CD8-positive, alpha-beta memory T cell (primary cell): Measurements from ENCODE around the gene DSCAM. TPM values are rescaled to one million over a fixed set of nuclear protein-coding genes. Genes with fewer than 3 reads are reported as not detected.

Experiments used
- CTCF ChIA-PET: fragments of 350-600 bp; sonication (Branson Sonifier 250); formaldehyde crosslinking; loops from one replicate; lab custom pipeline; 2021; ENCODE audit warnings: antibody characterized with exemption; lab: Charles Lee
- POLR2A ChIA-PET: fragments of 350-600 bp; sonication (Branson Sonifier 250); formaldehyde crosslinking; loops from one replicate; lab custom pipeline; 2021; ENCODE audit warnings: antibody characterized with exemption; lab: Charles Lee
- DNase-seq, 5 donors: peaks; one replicate each; pipeline versions ENCODE4 v3.0.0 to v3.0.0-alpha.2; 2020 to 2022; ENCODE audit warnings: mixed read lengths in 1 of 5
- H3K27ac ChIP-seq: one replicate; pipeline ENCODE4 v1.7.0; 2013; ENCODE audit warnings: low read depth, mild to moderate bottlenecking, low read length, moderate library complexity
- H3K27me3 ChIP-seq: 2 replicates; pipeline ENCODE4 v1.7.0; 2013; ENCODE audit warnings: low read length, mild to moderate bottlenecking; ENCODE audit not compliant: insufficient read depth, poor library complexity, severe bottlenecking
- H3K36me3 ChIP-seq: 2 replicates; pipeline ENCODE4 v1.7.0; 2013; ENCODE audit warnings: mild to moderate bottlenecking, low read length, moderate library complexity; ENCODE audit not compliant: insufficient read depth
- H3K4me1 ChIP-seq: 2 replicates; pipeline ENCODE4 v1.7.0; 2013; ENCODE audit warnings: mild to moderate bottlenecking, low read length, moderate library complexity; ENCODE audit not compliant: insufficient read depth
- H3K4me3 ChIP-seq: 2 replicates; pipeline ENCODE4 v1.7.0; 2013; ENCODE audit warnings: mild to moderate bottlenecking, low read length
- H3K9me3 ChIP-seq: 2 replicates; pipeline ENCODE4 v1.7.0; 2013; ENCODE audit warnings: mild to moderate bottlenecking, low read length
- H3K27ac Mint-ChIP-seq, 8 donors: one replicate each; pipeline ENCODE4 v1.8.0; 2020 to 2021; ENCODE audit warnings: mixed read lengths in 8 of 8, mild to moderate bottlenecking in 6 of 8, inconsistent platforms in 3 of 8, moderate library complexity in 3 of 8
- H3K27me3 Mint-ChIP-seq, 2 donors: one replicate each; pipeline ENCODE4 v1.8.0; 2020 to 2021; ENCODE audit warnings: mixed read lengths in 2 of 2, mild to moderate bottlenecking in 1 of 2, moderate library complexity in 1 of 2
- H3K36me3 Mint-ChIP-seq, 3 donors: one replicate each; pipeline ENCODE4 v1.8.0; 2020 to 2021; ENCODE audit warnings: mixed read lengths in 3 of 3, inconsistent platforms in 1 of 3, mild to moderate bottlenecking in 1 of 3
- H3K4me1 Mint-ChIP-seq, 3 donors: one replicate each; pipeline ENCODE4 v1.8.0; 2020 to 2021; ENCODE audit warnings: mixed read lengths in 3 of 3, inconsistent platforms in 1 of 3, mild to moderate bottlenecking in 1 of 3
- H3K4me3 Mint-ChIP-seq, 7 donors: one replicate each; pipeline ENCODE4 v1.8.0; 2020 to 2021; ENCODE audit warnings: mixed read lengths in 7 of 7, mild to moderate bottlenecking in 6 of 7, moderate library complexity in 4 of 7, inconsistent platforms in 2 of 7
- H3K9me3 Mint-ChIP-seq, 5 donors: one replicate each; pipeline ENCODE4 v1.8.0; 2020 to 2022; ENCODE audit warnings: mixed read lengths in 5 of 5, mild to moderate bottlenecking in 3 of 5, moderate library complexity in 2 of 5, inconsistent platforms in 1 of 5
- polyA plus RNA-seq: library from polyadenylated mRNA; unstranded; fragments of 300-500 nt; fragmentation: Illumina TruSeq; gene quantifications from one replicate; pipeline ENCODE4 v1.2.3, GENCODE V29; 2021
- total RNA-seq, 2 experiments: library from RNA; stranded (reverse); gene quantifications; one replicate each; pipeline ENCODE4 v1.2.3, GENCODE V29; 2021

The DSCAM gene
- total and polyA plus RNA-seq, 3 experiments from 2014 or later, result not detected

DNA sequence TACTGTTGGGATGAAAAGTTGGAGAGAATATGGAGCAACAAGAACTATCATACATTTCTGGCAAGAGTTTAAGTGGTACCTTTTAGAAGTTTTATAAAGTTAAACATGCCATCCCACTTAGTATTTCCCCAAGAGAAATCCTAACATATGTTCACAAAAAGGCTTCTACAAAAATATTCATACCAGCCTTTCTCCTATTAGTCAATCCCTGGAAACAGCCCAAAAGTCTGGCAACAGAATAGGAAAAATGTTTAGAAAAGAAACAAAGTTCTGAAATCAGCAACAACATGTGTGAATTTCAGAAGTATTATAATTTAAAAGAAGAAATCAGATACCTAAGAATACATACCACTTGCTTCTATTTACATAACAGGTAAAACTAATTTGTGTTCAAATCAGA is 271.0 kb downstream of the DSCAM start:
- Histone ChIP-seq H3K4me3 (no peak overlapping the region), H3K36me3 (no peaks in the 10 kb centered on the region), H3K4me1 (no peaks in the 10 kb centered on the region), H3K27ac (no peak overlapping the region), H3K27me3 (no peaks in the 10 kb centered on the region), H3K9me3 (no peaks in the 10 kb centered on the region)
- Mint-ChIP-seq H3K36me3 (no peaks in the 10 kb centered on the region), H3K27ac (no peak overlapping the region), H3K4me3 (no peak overlapping the region), H3K4me1 (no peaks in the 10 kb centered on the region), H3K27me3 (no peaks in the 10 kb centered on the region), H3K9me3 (peaks cover 4 to 10% (median 8%) of the 10 kb centered on the region in 5 donors)
- DNase-seq, result no peak
- POLR2A ChIA-PET, result no interaction called here
- CTCF ChIA-PET, result no interaction called here

DNA sequence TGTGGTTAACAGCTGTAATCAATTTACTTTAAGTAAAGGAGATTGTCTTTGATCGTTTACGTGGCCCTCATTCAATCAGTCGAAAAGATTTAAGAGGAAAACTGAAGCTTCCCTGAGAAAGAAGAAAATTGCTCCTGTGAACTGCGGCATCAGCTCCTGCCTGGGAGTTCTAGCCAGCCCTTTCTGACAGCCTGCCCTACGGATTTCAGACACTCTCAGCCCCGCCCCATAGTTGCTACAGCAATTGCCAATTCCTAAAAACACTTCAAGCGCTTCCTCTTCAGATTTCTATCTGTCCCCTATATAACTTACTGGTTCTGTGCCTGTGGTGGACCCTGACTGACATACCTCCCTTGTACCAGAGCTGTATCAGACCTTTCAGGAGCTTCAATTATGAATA is 277.6 kb downstream of the DSCAM start:
- Histone ChIP-seq H3K4me3 (no peak overlapping the region), H3K36me3 (no peaks in the 10 kb centered on the region), H3K9me3 (no peaks in the 10 kb centered on the region), H3K27me3 (no peaks in the 10 kb centered on the region), H3K4me1 (no peaks in the 10 kb centered on the region), H3K27ac (no peak overlapping the region)
- Mint-ChIP-seq H3K4me1 (no peaks in the 10 kb centered on the region), H3K27me3 (no peaks in the 10 kb centered on the region), H3K9me3 (peaks cover 0 to 23% (median 5%) of the 10 kb centered on the region in 5 donors), H3K36me3 (no peaks in the 10 kb centered on the region), H3K27ac (no peak overlapping the region), H3K4me3 (no peak overlapping the region)
- no peak for DNase-seq
- ChIA-PET CTCF (no interaction called here), POLR2A (no interaction called here)

DNA sequence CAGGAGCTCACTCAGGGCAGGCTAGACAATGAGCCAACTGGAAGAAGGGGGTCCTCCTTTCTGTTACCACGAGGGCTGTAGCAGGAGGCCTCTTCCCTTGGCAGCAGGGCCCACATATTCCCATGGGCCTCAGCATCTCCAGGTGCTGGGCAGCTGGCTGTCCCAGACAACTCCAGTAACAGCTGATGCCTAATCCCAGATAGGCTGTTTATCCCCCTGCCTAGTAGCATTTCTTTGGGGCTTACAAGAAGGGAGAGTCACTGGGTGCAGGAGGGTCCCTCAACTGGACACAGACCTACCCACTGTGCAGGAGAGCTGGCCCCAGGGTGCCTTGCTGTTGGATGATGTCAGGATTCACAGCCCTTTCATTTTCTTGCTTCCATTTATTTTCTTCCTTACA is 278.2 kb downstream of the DSCAM start:
- H3K27ac ChIP-seq, result no peak overlapping the region
- H3K4me3 Mint-ChIP-seq, result no peak overlapping the region
- H3K36me3 ChIP-seq, result no peaks in the 10 kb centered on the region
- H3K4me1 ChIP-seq, result no peaks in the 10 kb centered on the region
- no peak overlapping the region for H3K4me3 ChIP-seq
- H3K9me3 ChIP-seq, result no peaks in the 10 kb centered on the region
- no peaks in the 10 kb centered on the region for H3K4me1 Mint-ChIP-seq
- no peaks in the 10 kb centered on the region for H3K36me3 Mint-ChIP-seq
- POLR2A ChIA-PET, result no interaction called here
- H3K27me3 Mint-ChIP-seq, result no peaks in the 10 kb centered on the region
- H3K27me3 ChIP-seq, result no peaks in the 10 kb centered on the region
- DNase-seq, result no peak
- CTCF ChIA-PET, result no interaction called here
- peaks cover 0 to 23% (median 5%) of the 10 kb centered on the region in 5 donors for H3K9me3 Mint-ChIP-seq
- H3K27ac Mint-ChIP-seq, result no peak overlapping the region

- Histone ChIP-seq H3K27me3 (no peaks in the 10 kb centered on the region), H3K27ac (no peak overlapping the region), H3K4me3 (no peak overlapping the region), H3K36me3 (no peaks in the 10 kb centered on the region), H3K4me1 (no peaks in the 10 kb centered on the region), H3K9me3 (no peaks in the 10 kb centered on the region)
- DNase-seq, result no peak
- CTCF ChIA-PET, result no interaction called here
- H3K4me1 Mint-ChIP-seq, result no peaks in the 10 kb centered on the region
- H3K27ac Mint-ChIP-seq, result no peak overlapping the region
- no peaks in the 10 kb centered on the region for H3K27me3 Mint-ChIP-seq
- H3K4me3 Mint-ChIP-seq, result no peak overlapping the region
- peaks cover 0 to 22% (median 5%) of the 10 kb centered on the region in 5 donors for H3K9me3 Mint-ChIP-seq
- POLR2A ChIA-PET, result no interaction called here
- no peaks in the 10 kb centered on the region for H3K36me3 Mint-ChIP-seq
Observed at GRCh38 chr21:40567501-40567900, 279.5 kb downstream of the DSCAM start.

DNA sequence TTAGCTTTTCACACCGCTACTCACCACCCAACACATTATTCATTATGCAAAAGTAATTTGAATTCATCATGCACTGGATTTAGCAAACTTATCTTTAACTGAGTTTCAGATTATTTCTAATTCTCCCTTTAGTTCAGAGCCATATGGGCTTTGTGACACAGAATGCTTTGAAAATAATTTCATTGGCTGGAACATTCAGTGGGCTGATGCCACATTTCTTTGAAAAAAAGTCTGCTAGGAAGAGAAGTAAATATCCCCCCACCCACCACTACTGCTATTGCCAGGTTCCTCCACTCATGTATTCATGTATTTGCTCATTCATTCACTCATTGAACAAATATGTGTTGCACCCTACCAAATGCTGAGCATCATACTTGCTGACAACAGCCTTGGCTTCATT is 280.5 kb downstream of the DSCAM start:
- H3K36me3 Mint-ChIP-seq, result no peaks in the 10 kb centered on the region
- Histone ChIP-seq H3K36me3 (no peaks in the 10 kb centered on the region), H3K27me3 (no peaks in the 10 kb centered on the region), H3K4me1 (no peaks in the 10 kb centered on the region), H3K9me3 (no peaks in the 10 kb centered on the region), H3K27ac (no peak overlapping the region), H3K4me3 (no peak overlapping the region)
- no peak overlapping the region for H3K27ac Mint-ChIP-seq
- POLR2A ChIA-PET, result no interaction called here
- no peak overlapping the region for H3K4me3 Mint-ChIP-seq
- H3K27me3 Mint-ChIP-seq, result peaks cover 0 to 1% of the 10 kb centered on the region in 2 donors
- DNase-seq, result no peak
- H3K4me1 Mint-ChIP-seq, result no peaks in the 10 kb centered on the region
- CTCF ChIA-PET, result no interaction called here
- H3K9me3 Mint-ChIP-seq, result peaks cover 0 to 26% (median 5%) of the 10 kb centered on the region in 5 donors

DNA sequence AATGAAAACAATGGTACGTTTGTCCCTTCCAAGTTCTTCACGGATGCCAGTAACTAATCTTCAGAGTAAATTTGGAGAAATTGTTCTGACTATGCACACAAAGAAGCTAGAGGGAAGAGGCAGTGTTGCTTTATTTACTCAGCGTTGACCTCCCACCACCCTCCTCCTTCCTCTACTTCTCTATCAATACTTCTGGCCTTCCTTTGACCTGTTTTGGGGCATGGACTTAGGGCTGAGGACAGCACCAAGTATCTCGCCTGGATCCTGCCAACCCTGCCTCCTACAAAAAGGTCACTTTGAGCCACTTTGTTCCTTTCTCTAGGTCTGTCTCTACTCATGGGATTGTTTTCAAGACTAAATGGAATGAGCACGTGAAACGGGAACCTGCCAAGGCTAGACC is 282.6 kb downstream of the DSCAM start:
- H3K36me3 Mint-ChIP-seq, result no peaks in the 10 kb centered on the region
- Histone ChIP-seq H3K36me3 (no peaks in the 10 kb centered on the region), H3K4me3 (no peak overlapping the region), H3K4me1 (no peaks in the 10 kb centered on the region), H3K27ac (no peak overlapping the region), H3K9me3 (no peaks in the 10 kb centered on the region), H3K27me3 (no peaks in the 10 kb centered on the region)
- CTCF ChIA-PET, result no interaction called here
- H3K9me3 Mint-ChIP-seq, result peaks cover 0 to 16% (median 3%) of the 10 kb centered on the region in 5 donors
- no peak for DNase-seq
- peaks cover 0 to 1% of the 10 kb centered on the region in 2 donors for H3K27me3 Mint-ChIP-seq
- H3K4me3 Mint-ChIP-seq, result no peak overlapping the region
- H3K4me1 Mint-ChIP-seq, result no peaks in the 10 kb centered on the region
- POLR2A ChIA-PET, result no interaction called here
- no peak overlapping the region for H3K27ac Mint-ChIP-seq

- no peak overlapping the region for H3K27ac Mint-ChIP-seq
- CTCF ChIA-PET, result no interaction called here
Observed at GRCh38 chr21:40563900-40564299, 283.1 kb downstream of the DSCAM start.

GRCh38 chr21:40562242-40563002 is 284.5 kb downstream of the DSCAM start:
- no peaks in the 10 kb centered on the region for H3K4me1 Mint-ChIP-seq
- no peaks in the 10 kb centered on the region for H3K36me3 ChIP-seq
- CTCF ChIA-PET, result no interaction called here

More at GRCh38 chr21:40563900-40564299, 283.1 kb downstream of the DSCAM start:
- Mint-ChIP-seq H3K4me3 (no peak overlapping the region), H3K9me3 (peaks cover 0 to 16% (median 3%) of the 10 kb centered on the region in 5 donors), H3K4me1 (no peaks in the 10 kb centered on the region), H3K36me3 (no peaks in the 10 kb centered on the region), H3K27me3 (peaks cover 0 to 1% of the 10 kb centered on the region in 2 donors)
- no peak for DNase-seq
- H3K27me3 ChIP-seq, result no peaks in the 10 kb centered on the region
- no peak overlapping the region for H3K4me3 ChIP-seq
- H3K36me3 ChIP-seq, result no peaks in the 10 kb centered on the region
- H3K9me3 ChIP-seq, result no peaks in the 10 kb centered on the region
- POLR2A ChIA-PET, result no interaction called here
- H3K27ac ChIP-seq, result no peak overlapping the region
- H3K4me1 ChIP-seq, result no peaks in the 10 kb centered on the region

More at GRCh38 chr21:40562242-40563002, 284.5 kb downstream of the DSCAM start:
- H3K36me3 Mint-ChIP-seq, result no peaks in the 10 kb centered on the region
- H3K4me3 Mint-ChIP-seq, result no peak overlapping the region
- Histone ChIP-seq H3K27me3 (no peaks in the 10 kb centered on the region), H3K27ac (no peak overlapping the region), H3K4me3 (no peak overlapping the region), H3K9me3 (no peaks in the 10 kb centered on the region), H3K4me1 (no peaks in the 10 kb centered on the region)
- no peak overlapping the region for H3K27ac Mint-ChIP-seq
- DNase-seq, result no peak
- peaks cover 0 to 1% of the 10 kb centered on the region in 2 donors for H3K27me3 Mint-ChIP-seq
- peaks cover 0 to 20% (median 5%) of the 10 kb centered on the region in 5 donors for H3K9me3 Mint-ChIP-seq
- POLR2A ChIA-PET, result no interaction called here
